Endothelial cell of umbilical vein (primary cell): ENCODE measurements around the gene SPAG16.

Source experiments
- EZH2 ChIP-seq: IDR thresholded peaks from 2 replicates; pipeline ENCODE4 v1.6.1; 2012; ENCODE audit warnings: borderline replicate concordance, low read depth, mild to moderate bottlenecking, moderate library complexity, low read length, inconsistent platforms; ENCODE audit not compliant: severe bottlenecking
- GATA2 ChIP-seq: IDR thresholded peaks from 2 replicates; pipeline ENCODE4 v1.7.0; 2011; ENCODE audit warnings: low read depth, mild to moderate bottlenecking, moderate library complexity, mixed read lengths, low read length; ENCODE audit not compliant: insufficient read length, insufficient read depth
- JUN ChIP-seq: IDR thresholded peaks from 2 replicates; pipeline ENCODE4 v1.6.1; 2011; ENCODE audit warnings: borderline replicate concordance, low read depth; ENCODE audit not compliant: insufficient read length, insufficient read depth
- MYC ChIP-seq: IDR thresholded peaks from one replicate; pipeline ENCODE4 v1.6.1; 2011; ENCODE audit warnings: mild to moderate bottlenecking, low read depth, low read length
- POLR2A ChIP-seq: IDR thresholded peaks from 2 replicates; pipeline ENCODE4 v1.6.1; 2012; ENCODE audit warnings: low read depth, mild to moderate bottlenecking, control low read depth, low read length
- POLR2AphosphoS5 ChIP-seq: IDR thresholded peaks from 2 replicates; pipeline ENCODE4 v1.6.1; 2012; ENCODE audit warnings: low read depth, mild to moderate bottlenecking, control low read depth, low read length, moderate library complexity; ENCODE audit not compliant: insufficient read depth
- TF ChIP-seq, protein P1 (sequence below), 2 donors: IDR thresholded peaks; 1 replicate in 1 of 2; 2 replicates in 1 of 2; pipeline ENCODE4 v1.5.1; 2011; ENCODE audit warnings: low read length in 2 of 2, mild to moderate bottlenecking in 2 of 2, moderate library complexity in 2 of 2, control low read depth in 1 of 2, inconsistent platforms in 1 of 2, low read depth in 1 of 2; ENCODE audit not compliant: insufficient read depth in 1 of 2; ENCODE audit errors: extremely low read depth in 1 of 2
- TF ChIP-seq, protein P2 (sequence below): IDR thresholded peaks from 2 replicates; pipeline ENCODE4 v1.6.1; 2011; ENCODE audit not compliant: insufficient read depth, insufficient read length

DNA sequence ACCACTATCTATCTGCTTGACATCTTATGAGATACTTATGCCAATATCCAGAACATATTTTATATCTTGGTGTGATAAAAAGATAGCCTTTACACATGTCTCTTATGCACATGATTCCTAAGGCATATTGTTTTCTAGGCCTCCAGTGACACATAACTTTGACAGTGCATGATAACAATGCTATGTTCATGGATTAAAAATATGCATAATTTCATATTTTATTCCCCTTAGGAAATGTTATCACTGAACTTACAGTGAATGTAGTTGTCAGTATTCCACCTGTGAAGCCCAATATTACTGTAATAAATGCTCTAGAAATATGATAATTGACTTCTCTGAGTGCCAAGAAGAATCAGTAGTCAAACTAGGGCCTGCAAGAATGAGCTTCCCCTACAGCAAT is 532.3 kb downstream of the SPAG16 start:
- TF ChIP-seq, protein P1, sequence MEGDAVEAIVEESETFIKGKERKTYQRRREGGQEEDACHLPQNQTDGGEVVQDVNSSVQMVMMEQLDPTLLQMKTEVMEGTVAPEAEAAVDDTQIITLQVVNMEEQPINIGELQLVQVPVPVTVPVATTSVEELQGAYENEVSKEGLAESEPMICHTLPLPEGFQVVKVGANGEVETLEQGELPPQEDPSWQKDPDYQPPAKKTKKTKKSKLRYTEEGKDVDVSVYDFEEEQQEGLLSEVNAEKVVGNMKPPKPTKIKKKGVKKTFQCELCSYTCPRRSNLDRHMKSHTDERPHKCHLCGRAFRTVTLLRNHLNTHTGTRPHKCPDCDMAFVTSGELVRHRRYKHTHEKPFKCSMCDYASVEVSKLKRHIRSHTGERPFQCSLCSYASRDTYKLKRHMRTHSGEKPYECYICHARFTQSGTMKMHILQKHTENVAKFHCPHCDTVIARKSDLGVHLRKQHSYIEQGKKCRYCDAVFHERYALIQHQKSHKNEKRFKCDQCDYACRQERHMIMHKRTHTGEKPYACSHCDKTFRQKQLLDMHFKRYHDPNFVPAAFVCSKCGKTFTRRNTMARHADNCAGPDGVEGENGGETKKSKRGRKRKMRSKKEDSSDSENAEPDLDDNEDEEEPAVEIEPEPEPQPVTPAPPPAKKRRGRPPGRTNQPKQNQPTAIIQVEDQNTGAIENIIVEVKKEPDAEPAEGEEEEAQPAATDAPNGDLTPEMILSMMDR (IDR thresholded peaks at IDR 0.05; ENCODE audit: extremely low read depth in 1 of 2, insufficient read depth in 1 of 2, low read depth in 1 of 2, low read length in 2 of 2) = no peak
- TF ChIP-seq POLR2A (no peak), POLR2AphosphoS5 (no peak), GATA2 (no peak), EZH2 (no peak), JUN (no peak), MYC (no peak)
- TF ChIP-seq, protein P2, sequence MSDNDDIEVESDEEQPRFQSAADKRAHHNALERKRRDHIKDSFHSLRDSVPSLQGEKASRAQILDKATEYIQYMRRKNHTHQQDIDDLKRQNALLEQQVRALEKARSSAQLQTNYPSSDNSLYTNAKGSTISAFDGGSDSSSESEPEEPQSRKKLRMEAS = no peak
